Peyer's patch (tissue), 4 donors: ENCODE results near the gene KIDINS220.

Experiments
- POLR2A ChIP-seq, 2 donors: fragments of 450-650 bp; IDR thresholded peaks; one replicate each; pipeline ENCODE4 v1.5.1; 2017; ENCODE audit warnings: antibody characterized with exemption in 2 of 2, mild to moderate bottlenecking in 2 of 2, moderate library complexity in 2 of 2
- TF ChIP-seq, protein P1 (sequence below), 6 experiments: fragments of 450-650 bp in 4 of 6; fragments of 200-600 bp in 2 of 6; sonication (generic) in 1 of 6; IDR thresholded peaks; one replicate each; pipeline ENCODE4 v1.5.1; 2017 to 2019; ENCODE audit warnings: antibody characterized with exemption in 6 of 6, mild to moderate bottlenecking in 3 of 6, moderate library complexity in 1 of 6

DNA sequence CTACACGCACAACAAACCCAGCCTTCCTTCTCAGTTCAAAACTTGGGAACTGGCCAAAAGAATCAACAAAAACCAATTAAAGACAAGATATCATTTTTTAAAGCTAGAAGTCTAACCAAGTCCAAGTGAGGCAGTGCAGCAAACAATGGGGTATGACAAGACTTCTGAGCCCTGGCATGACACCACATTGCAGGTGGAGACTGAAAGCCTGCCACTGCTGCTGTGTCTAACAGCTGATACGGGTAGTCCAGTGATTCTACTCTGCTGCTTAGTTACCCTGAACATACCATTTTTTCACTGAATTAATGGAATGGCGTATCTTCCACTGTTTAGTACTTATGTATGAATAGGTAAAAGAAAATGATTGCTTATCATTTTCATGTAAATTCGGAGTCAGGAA is 47.4 kb upstream of the KIDINS220 start:
- TF ChIP-seq POLR2A (IDR thresholded peaks at IDR 0.05): no peak
- TF ChIP-seq, protein P1, sequence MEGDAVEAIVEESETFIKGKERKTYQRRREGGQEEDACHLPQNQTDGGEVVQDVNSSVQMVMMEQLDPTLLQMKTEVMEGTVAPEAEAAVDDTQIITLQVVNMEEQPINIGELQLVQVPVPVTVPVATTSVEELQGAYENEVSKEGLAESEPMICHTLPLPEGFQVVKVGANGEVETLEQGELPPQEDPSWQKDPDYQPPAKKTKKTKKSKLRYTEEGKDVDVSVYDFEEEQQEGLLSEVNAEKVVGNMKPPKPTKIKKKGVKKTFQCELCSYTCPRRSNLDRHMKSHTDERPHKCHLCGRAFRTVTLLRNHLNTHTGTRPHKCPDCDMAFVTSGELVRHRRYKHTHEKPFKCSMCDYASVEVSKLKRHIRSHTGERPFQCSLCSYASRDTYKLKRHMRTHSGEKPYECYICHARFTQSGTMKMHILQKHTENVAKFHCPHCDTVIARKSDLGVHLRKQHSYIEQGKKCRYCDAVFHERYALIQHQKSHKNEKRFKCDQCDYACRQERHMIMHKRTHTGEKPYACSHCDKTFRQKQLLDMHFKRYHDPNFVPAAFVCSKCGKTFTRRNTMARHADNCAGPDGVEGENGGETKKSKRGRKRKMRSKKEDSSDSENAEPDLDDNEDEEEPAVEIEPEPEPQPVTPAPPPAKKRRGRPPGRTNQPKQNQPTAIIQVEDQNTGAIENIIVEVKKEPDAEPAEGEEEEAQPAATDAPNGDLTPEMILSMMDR (IDR thresholded peaks at IDR 0.05): no peak
